ENCODE data around the gene ERCC2.

- TF ChIP-seq CTCF (conservative IDR thresholded peaks at IDR 0.05; ENCODE audit: low read depth, low read length) (no peak), EZH2 (IDR thresholded peaks at IDR 0.05; ENCODE audit: borderline replicate concordance, low read depth, low read length, poor library complexity, severe bottlenecking) (no peak)
These were observed 39.2 kb upstream of the ERCC2 start for GRCh38 chr19:45409557-45409920.

Measured in A673 (cell line).